HG03571 (cell line): ENCODE data around the gene ZZZ3.
"Not testable (repeated sequence)": the region's sequence is repeated elsewhere in the genome, so short reads cannot be mapped to it uniquely, and the experiment has no call there.

ENCODE experiments used
- ATAC-seq: cut with Tn5 transposase; IDR thresholded peaks from one replicate; pipeline ENCODE4 v1.9.1; 2021; ENCODE audit not compliant: unreplicated experiment

ZZZ3 gene

DNA sequence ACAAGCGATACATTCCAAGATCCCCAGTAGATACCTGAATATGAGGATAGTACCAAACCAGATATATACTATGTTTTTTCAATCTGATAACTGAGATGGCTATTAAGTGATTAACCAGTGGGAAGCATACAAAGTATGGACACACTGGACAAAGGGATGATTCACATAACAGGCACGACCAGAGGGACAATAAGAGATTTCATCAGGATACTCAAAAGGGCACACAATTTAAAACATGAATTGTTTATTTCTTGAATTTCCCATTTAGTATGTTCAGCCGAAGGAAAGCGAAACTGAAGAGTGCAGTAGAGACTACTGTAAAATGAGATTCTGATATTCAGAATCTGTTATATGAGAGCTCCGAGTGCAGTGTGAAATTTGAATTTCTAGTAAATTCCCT lies 10.6 kb downstream of the ZZZ3 start:
- ATAC-seq: peak; percentile 37

DNA sequence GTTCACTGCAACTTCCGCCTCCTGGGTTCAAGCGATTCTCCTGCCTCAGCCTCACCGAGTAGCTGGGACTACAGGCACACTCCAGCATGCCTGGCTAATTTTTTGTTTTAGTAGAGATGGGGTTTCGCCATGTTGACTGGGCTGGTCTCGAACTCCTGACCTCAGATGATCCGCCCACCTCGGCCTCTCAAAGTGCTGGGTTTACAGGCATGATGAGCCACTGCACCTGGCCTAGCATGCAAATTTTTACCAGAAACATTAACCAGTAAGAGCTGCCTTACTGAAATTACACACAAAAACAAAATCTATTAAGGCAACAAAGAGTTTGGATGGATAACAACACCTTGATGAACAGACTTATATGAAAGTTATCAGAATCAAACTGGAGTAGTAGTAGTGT lies 12.1 kb downstream of the ZZZ3 start:
- no peak for ATAC-seq

DNA sequence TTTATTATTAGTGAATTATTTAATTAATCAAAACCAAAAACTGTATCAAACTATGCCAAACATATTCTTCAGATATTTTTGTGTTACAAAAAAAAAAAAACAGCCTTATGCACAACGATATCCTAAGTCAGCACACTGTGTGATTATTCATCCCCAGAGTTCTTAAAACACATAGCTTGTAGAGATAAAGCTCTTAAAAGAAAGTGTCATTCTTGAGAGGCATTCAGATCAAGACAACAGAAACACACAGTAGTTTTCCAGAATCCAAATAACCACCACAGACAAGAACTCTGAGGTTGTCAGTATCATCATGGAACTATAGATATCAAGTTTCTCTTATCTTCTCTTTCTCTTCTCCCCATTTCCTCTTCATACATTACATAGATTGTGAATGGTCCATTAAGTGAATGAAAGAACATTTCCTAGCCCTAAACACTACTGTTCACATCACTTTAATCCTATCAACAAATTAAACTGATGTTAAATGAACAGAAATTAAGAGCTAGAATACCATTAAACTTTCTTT lies 13.5 kb downstream of the ZZZ3 start:
- ATAC-seq: no peak

DNA sequence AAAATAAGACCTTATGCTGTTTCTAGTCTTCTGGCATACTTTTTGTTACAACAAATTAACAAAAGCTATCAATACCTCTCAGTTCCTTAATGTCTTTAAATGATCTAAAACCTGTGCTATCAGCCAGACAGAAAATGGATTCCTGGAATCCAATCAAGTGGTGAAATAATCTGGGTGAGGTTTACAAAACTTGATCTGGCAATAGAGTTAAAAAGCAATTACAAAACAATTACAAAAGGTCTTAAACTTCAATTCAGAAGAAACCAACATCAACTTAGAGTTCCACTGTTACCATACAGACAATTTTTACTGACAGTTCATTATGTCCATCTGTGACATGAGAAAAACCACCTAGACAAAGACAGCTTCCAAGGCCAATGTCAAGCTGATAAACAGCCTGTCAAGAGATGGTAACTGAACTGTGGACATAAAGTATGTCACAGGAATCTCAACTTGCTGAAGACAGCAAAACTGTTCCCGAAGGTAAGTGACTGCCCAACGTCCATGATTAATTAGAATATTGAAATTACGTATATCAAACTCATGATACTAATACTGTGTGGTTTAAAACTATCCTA lies 17.4 kb downstream of the ZZZ3 start:
- no peak for ATAC-seq

DNA sequence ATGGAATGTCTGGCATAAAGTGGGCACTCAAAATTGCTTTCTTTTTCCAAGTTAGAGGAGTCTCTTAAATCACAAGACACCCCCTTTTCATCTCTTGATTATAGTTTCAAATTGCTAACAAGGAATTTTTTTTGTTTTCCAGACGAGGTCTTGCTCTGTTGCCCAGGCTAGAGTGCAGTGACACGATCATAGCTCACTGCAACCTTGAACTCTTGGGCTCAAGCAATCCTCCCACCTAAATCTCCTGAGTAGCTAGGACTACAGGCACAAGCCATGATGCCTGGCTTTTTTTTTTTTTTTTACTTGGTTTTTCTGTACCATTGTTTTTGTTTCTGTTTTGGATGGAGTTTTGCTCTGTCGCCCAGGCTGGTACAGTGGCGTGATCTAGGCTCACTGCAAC lies 20.8 kb downstream of the ZZZ3 start:
- ATAC-seq: no peak

- peak; percentile 80 for ATAC-seq
Measured at GRCh38 chr1:77659879-77660593, 22.4 kb downstream of the ZZZ3 start.

DNA sequence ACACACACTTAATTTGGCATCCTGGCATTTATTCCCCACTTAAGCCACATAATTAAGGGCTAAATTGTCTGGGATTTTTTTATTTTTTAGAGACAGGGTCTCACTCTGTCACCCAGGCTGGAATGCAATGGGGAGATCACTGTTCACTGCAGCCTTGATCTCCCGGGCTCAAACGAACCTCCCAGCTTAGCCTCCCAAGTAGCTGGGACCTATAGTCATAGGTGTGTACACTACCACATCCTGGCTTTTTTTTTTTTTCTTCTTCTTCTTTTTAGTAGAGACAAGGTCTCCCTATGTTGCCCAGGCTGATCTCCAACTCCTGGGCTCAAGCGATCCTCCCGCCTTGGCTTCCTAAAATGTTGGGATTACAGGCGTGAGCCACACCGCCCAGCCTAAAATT lies 24.2 kb downstream of the ZZZ3 start:
- ATAC-seq: no peak

GRCh38 chr1:77655431-77655974 lies 27.0 kb downstream of the ZZZ3 start:
- no peak for ATAC-seq

DNA sequence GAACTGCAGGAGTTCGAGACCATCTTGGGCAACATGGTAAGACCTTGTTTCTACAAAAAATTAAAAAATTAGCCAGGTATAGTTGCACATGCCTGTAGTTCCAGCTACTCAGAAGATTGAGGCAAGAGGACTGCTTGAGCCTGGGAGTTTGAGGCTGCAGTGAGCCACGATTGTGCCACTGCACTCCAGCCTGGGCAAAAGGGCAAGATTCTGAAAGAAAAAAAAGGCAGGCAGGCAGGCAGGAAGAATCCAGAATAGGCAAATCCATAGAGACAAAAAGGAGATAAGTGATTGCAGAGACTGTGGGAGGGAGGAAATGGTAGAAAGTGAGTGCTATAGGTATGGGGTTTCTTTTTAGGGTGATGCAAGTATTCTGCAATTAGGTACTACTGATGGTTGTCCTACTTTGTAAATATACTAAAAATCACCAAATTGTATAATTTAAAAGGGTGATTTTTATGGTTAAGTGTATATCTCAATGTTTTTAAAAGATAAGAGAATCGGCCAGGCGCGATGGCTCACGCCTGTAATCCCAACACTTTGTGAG lies 29.4 kb downstream of the ZZZ3 start:
- no peak for ATAC-seq

DNA sequence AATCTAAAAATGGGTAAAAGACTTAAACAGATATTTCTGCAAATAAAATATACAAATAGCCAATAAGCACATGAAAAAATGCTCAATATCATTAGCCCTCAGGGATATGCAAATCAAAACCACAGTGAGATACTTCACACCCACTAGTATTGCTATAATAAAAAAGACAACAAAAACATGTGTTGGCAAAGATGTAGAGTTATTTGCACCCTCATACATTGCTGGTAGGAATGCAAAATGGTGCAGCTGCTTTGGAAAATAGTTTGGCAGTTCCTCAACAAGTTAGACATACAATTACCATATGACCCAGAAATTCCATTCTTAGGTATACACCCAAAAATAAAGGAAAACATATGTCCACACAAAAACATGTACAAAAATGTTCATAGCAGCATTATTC lies 30.2 kb downstream of the ZZZ3 start:
- no peak for ATAC-seq

DNA sequence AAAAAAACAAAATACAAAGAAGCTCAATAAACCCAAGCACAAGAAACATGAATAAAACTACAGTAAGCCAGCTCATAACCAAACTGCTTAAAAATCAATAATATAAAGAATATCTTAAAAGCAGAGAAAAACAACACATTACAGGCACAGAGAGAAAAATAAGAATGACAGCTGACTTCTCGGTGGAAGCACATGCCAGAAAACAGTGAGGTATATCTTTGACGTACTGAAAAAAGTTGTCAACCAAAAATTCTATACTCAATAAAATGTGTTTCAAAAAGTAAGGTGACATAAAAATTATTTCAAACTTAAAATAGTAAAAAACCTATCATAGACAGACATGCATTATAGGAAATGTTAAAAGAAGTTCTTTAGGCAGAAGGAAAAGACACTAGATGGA lies 33.3 kb downstream of the ZZZ3 start:
- ATAC-seq: no peak

DNA sequence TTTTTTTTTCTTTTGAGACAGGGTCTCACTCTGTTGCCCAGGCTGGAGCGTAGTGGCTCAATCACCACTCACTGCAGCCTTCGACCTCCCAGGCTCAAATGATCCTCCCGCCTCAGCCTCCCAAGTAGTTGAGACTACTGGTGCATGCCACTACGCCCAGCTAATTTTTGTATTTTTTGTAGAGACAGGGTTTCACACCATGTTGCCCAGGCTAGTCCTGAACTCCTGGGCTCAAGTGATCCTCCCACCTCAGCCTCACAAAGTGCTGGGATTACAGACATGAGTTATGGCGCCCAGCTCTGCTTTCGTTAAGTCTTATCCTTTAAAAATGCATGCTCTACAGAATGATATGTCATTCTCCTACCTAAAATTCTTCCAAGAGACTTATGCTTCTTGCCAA lies 36.2 kb downstream of the ZZZ3 start:
- not testable (repeated sequence) for ATAC-seq

DNA sequence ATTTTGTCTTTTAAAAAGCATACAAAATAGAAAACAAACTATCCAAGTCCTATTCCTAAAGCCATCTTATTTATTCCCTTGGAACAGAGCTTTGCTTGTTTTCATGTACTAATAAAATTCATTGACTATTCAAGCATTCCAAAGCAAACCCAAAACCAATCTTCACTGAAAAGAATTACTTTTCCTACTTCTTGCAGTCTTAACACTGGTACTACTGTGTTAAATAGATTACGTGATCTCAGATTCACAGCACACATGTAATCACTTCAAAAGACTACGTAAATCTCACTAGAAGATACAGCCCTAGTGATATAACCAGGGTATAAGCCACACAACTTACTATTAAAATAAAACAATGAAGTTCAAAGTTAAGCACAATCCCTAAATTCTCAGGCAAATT lies 39.0 kb downstream of the ZZZ3 start:
- no peak for ATAC-seq

DNA sequence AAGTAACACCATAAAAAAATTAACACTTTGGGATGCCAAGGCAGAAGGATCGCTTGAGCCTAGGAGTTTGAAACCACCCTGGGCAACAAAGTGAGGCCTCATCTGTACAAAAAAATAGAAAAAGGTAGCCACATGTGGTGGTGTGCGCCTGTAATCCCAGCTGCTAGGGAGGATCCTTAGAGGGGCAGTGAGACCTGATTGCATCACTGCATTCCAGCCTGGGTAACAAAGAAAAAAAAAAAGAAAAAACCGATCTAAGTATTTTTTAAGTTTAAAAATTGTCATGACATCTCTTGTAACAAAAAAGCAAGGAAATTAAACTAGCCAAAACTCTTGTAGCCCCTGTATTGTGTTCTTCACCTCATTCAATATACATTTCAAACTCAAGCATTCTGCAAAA lies 39.5 kb downstream of the ZZZ3 start:
- no peak for ATAC-seq

GRCh38 chr1:77642196-77642595 lies 40.3 kb downstream of the ZZZ3 start:
- no peak for ATAC-seq

DNA sequence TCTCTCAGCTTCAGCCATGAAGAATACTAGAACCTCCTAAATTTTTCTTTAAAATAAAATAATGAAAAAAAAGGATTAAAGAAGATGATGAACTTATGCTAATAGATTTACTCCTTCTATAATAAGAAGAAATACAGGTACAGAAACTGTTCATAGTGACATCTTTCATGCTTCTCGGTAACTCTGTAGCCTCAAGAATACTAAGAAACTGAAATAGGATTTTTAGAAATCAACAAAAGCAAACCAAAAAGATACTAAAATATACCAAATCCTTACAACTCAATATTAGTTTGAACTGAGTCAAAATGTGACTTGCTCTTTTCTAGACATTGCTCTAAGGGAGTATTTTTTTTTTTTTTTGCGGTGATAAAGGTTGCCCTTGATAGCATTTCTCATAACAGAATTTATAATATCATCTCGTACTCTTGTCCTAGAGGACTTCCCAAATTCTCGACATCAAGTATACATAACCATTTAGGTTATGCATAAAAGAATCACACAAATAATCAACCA lies 42.8 kb downstream of the ZZZ3 start:
- no peak for ATAC-seq

DNA sequence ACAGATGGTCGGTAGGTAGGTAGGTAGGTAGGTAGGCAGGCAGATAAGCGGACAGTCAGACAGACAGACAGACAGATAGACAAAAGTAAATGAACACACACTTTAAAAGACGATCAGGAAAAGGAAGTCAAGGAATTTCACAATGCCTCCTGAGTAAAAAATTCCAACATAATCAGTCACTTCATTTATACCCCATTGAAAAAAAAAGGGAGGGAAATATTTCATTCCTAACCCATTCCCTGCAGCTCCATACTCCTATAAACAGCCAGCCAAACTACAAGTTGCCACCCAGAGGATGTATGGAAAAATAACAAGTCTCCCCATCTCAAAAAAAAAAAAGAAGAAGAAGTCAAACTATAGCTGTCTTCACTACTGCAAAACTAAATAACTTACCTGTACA lies 43.4 kb downstream of the ZZZ3 start:
- no peak for ATAC-seq

GRCh38 chr1:77636864-77637263 lies 45.6 kb downstream of the ZZZ3 start:
- ATAC-seq: no peak
